NB4 (cell line): ENCODE measurements around the gene CCDC24.

Experiments used
- CTCF ChIP-seq: IDR thresholded peaks from one replicate; pipeline ENCODE4 v1.5.1; 2012; ENCODE audit warnings: low read depth, low read length
- POLR2A ChIP-seq: IDR thresholded peaks from 2 replicates; pipeline ENCODE4 v1.6.1; 2011; ENCODE audit warnings: mild to moderate bottlenecking; ENCODE audit not compliant: insufficient read length; ENCODE audit errors: extremely low read depth

GRCh38 chr1:44016890-44017400 is 25.5 kb downstream of the CCDC24 start:
- TF ChIP-seq CTCF (no peak), POLR2A (no peak)
